Loucy (cell line): Measurements from ENCODE around the gene SRD5A1.
A peak's percentile ranks its signal among the peaks of the same experiment; 100 is the strongest.

Experiments
- H2AFZ ChIP-seq: fragments of 200-600 bp; sonication (generic); 2 replicates; pipeline ENCODE4 v1.6.0; 2016; ENCODE audit warnings: antibody characterized with exemption, mild to moderate bottlenecking, low read length, moderate library complexity
- H3F3A ChIP-seq: fragments of 200-600 bp; 2 replicates; pipeline ENCODE4 v1.6.0; 2016; ENCODE audit warnings: antibody characterized with exemption, low read depth, mild to moderate bottlenecking
- H3K27me3 ChIP-seq: fragments of 200-600 bp; sonication (generic); 2 replicates; pipeline ENCODE4 v1.6.1; 2014; ENCODE audit warnings: low read length, mild to moderate bottlenecking; ENCODE audit not compliant: insufficient read depth, poor library complexity, severe bottlenecking
- H3K36me3 ChIP-seq: fragments of 200-600 bp; sonication (generic); 2 replicates; pipeline ENCODE4 v1.6.1; 2016; ENCODE audit warnings: low read length; ENCODE audit not compliant: insufficient read depth
- H3K4me1 ChIP-seq: fragments of 200-600 bp; sonication (generic); 2 replicates; pipeline ENCODE4 v1.5.1; 2014; ENCODE audit warnings: low read length, mild to moderate bottlenecking; ENCODE audit not compliant: insufficient read depth, poor library complexity, severe bottlenecking
- H3K4me2 ChIP-seq: fragments of 200-600 bp; sonication (generic); 2 replicates; pipeline ENCODE4 v1.6.0; 2014; ENCODE audit warnings: antibody characterized with exemption, low read length, low read depth, mild to moderate bottlenecking; ENCODE audit not compliant: poor library complexity, severe bottlenecking
- H3K4me3 ChIP-seq: fragments of 200-600 bp; sonication (generic); 2 replicates; pipeline ENCODE4 v1.5.1; 2014; ENCODE audit warnings: low read length, mild to moderate bottlenecking, mixed read lengths; ENCODE audit not compliant: poor library complexity, severe bottlenecking
- H3K79me2 ChIP-seq: fragments of 200-600 bp; sonication (generic); 2 replicates; pipeline ENCODE4 v1.6.1; 2014; ENCODE audit warnings: low read length; ENCODE audit not compliant: insufficient read depth
- H3K9ac ChIP-seq: fragments of 200-600 bp; sonication (generic); 2 replicates; pipeline ENCODE4 v1.6.0; 2014; ENCODE audit warnings: mild to moderate bottlenecking, low read depth, low read length, moderate library complexity; ENCODE audit not compliant: poor library complexity, severe bottlenecking
- H3K9me2 ChIP-seq: fragments of 200-600 bp; sonication (generic); replicated peaks from 2 replicates; pipeline ENCODE4 v1.6.1; 2016; ENCODE audit warnings: low read depth, low read length, mixed read lengths
- H3K9me3 ChIP-seq: fragments of 200-600 bp; sonication (generic); 2 replicates; pipeline ENCODE4 v1.6.1; 2014; ENCODE audit warnings: mild to moderate bottlenecking, antibody characterized with exemption, low read length, low read depth; ENCODE audit not compliant: insufficient read depth
- H4K20me1 ChIP-seq: fragments of 200-600 bp; sonication (generic); 2 replicates; pipeline ENCODE4 v1.6.0; 2014; ENCODE audit warnings: antibody characterized with exemption, low read length, mild to moderate bottlenecking; ENCODE audit not compliant: insufficient read depth, poor library complexity, severe bottlenecking
- EZH2phosphoT487 ChIP-seq: fragments of 200-600 bp; IDR thresholded peaks from 2 replicates; pipeline ENCODE4 v1.6.1; 2018; ENCODE audit warnings: antibody characterized with exemption, mild to moderate bottlenecking, moderate library complexity, borderline replicate concordance
- TF ChIP-seq, protein P1 (sequence below): fragments of 200-600 bp; sonication (generic); conservative IDR thresholded peaks from 2 replicates; pipeline ENCODE4 v1.5.1; 2014; ENCODE audit warnings: mild to moderate bottlenecking, antibody characterized with exemption, low read length

Gene SRD5A1

GRCh38 chr5:6585168-6585567, 48.1 kb upstream of the SRD5A1 start:
- Histone ChIP-seq H3K36me3 (no peaks in the 10 kb centered on the region), H3K9ac (no peak overlapping the region), H3K4me2 (peak overlapping the region; percentile 27), H3F3A (no peaks in the 10 kb centered on the region), H3K9me3 (no peaks in the 10 kb centered on the region), H3K4me1 (peaks cover 9% of the 10 kb centered on the region), H2AFZ (peak overlapping the region; percentile 68; the same call in 1 of the 2 replicates), H3K79me2 (no peaks in the 10 kb centered on the region), H3K9me2 (no peaks in the 10 kb centered on the region), H3K27me3 (no peaks in the 10 kb centered on the region), H3K4me3 (no peak overlapping the region), H4K20me1 (no peaks in the 10 kb centered on the region)
- TF ChIP-seq, protein P1, sequence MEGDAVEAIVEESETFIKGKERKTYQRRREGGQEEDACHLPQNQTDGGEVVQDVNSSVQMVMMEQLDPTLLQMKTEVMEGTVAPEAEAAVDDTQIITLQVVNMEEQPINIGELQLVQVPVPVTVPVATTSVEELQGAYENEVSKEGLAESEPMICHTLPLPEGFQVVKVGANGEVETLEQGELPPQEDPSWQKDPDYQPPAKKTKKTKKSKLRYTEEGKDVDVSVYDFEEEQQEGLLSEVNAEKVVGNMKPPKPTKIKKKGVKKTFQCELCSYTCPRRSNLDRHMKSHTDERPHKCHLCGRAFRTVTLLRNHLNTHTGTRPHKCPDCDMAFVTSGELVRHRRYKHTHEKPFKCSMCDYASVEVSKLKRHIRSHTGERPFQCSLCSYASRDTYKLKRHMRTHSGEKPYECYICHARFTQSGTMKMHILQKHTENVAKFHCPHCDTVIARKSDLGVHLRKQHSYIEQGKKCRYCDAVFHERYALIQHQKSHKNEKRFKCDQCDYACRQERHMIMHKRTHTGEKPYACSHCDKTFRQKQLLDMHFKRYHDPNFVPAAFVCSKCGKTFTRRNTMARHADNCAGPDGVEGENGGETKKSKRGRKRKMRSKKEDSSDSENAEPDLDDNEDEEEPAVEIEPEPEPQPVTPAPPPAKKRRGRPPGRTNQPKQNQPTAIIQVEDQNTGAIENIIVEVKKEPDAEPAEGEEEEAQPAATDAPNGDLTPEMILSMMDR: no peak
- TF ChIP-seq EZH2phosphoT487: no peak

GRCh38 chr5:6585939-6586646, 47.1 kb upstream of the SRD5A1 start:
- H3F3A ChIP-seq: no peaks in the 10 kb centered on the region
- H3K9me3 ChIP-seq: no peaks in the 10 kb centered on the region
- no peak overlapping the region for H3K9ac ChIP-seq
- H3K4me3 ChIP-seq: no peak overlapping the region
- H3K4me1 ChIP-seq: peaks cover 9% of the 10 kb centered on the region
- H3K4me2 ChIP-seq: no peak overlapping the region
- TF ChIP-seq, protein P1: no peak
- TF ChIP-seq EZH2phosphoT487: no peak
- H3K27me3 ChIP-seq: no peaks in the 10 kb centered on the region
- H3K9me2 ChIP-seq: no peaks in the 10 kb centered on the region
- H3K79me2 ChIP-seq: no peaks in the 10 kb centered on the region
- H2AFZ ChIP-seq: no peak overlapping the region; the same call in 1 of the 2 replicates
- H4K20me1 ChIP-seq: no peaks in the 10 kb centered on the region
- H3K36me3 ChIP-seq: no peaks in the 10 kb centered on the region

GRCh38 chr5:6586647-6587042, 46.6 kb upstream of the SRD5A1 start:
- Histone ChIP-seq H3F3A (no peaks in the 10 kb centered on the region), H3K27me3 (no peaks in the 10 kb centered on the region), H2AFZ (no peak overlapping the region), H3K4me1 (peaks cover 9% of the 10 kb centered on the region), H3K36me3 (no peaks in the 10 kb centered on the region), H3K9ac (no peak overlapping the region), H3K4me2 (no peak overlapping the region), H3K79me2 (no peaks in the 10 kb centered on the region), H3K9me2 (no peaks in the 10 kb centered on the region), H4K20me1 (no peaks in the 10 kb centered on the region), H3K4me3 (no peak overlapping the region), H3K9me3 (no peaks in the 10 kb centered on the region)
- TF ChIP-seq, protein P1: no peak
- TF ChIP-seq EZH2phosphoT487: no peak
